Spinal cord (tissue), 10 donors: ENCODE measurements around the gene CEP290. TPM values are rescaled to one million over a fixed set of nuclear protein-coding genes. Genes with fewer than 3 reads are reported as not detected.

ENCODE experiments used
- DNase-seq, 6 donors: peaks; one replicate each; pipeline versions ENCODE4 v3.0.0 to v3.0.0-alpha.2; 2013 to 2015; ENCODE audit warnings: low spot score in 6 of 6, low read depth in 4 of 6
- H3K27ac ChIP-seq: one replicate; pipeline ENCODE4 v1.5.1; 2013; ENCODE audit warnings: low read depth, low read length, control low read depth
- H3K27me3 ChIP-seq: one replicate; pipeline ENCODE4 v1.6.1; 2013; ENCODE audit warnings: low read length; ENCODE audit not compliant: control insufficient read depth, insufficient read depth
- H3K36me3 ChIP-seq: one replicate; pipeline ENCODE4 v1.6.1; 2013; ENCODE audit warnings: low read length; ENCODE audit not compliant: control insufficient read depth, insufficient read depth
- H3K4me1 ChIP-seq: one replicate; pipeline ENCODE4 v1.6.1; 2013; ENCODE audit warnings: low read length; ENCODE audit not compliant: control insufficient read depth, insufficient read depth
- H3K4me3 ChIP-seq: one replicate; pipeline ENCODE4 v1.5.1; 2013; ENCODE audit warnings: low read depth, low read length, control low read depth
- H3K9me3 ChIP-seq: one replicate; pipeline ENCODE4 v1.6.1; 2013; ENCODE audit warnings: low read length; ENCODE audit not compliant: control insufficient read depth, insufficient read depth
- WGBS: methylation state at CpG from one replicate; pipeline ENCODE4 v1.1.5; 2013; ENCODE audit warnings: missing lambda C conversion rate; ENCODE audit not compliant: insufficient coverage; 5-methylcytosine and 5-hydroxymethylcytosine counted together
- polyA plus RNA-seq, 2 donors: library from polyadenylated mRNA; unstranded; fragments of 120-200 nt; gene quantifications; one replicate each; pipeline ENCODE4 v1.2.1, GENCODE V29; 2013; ENCODE audit not compliant: insufficient read length in 2 of 2
- total RNA-seq, 2 donors: library from RNA; depleted of rRNA in 1 of 2; stranded (reverse); fragments of 120-200 nt in 1 of 2; fragments of >200 nt in 1 of 2; gene quantifications; one replicate each; pipeline versions ENCODE4 v1.2.3 to v1.2.4, GENCODE V29; 2013 to 2014
- donor health status: healthy.

Gene CEP290
- total and polyA plus RNA-seq, 4 donors: 15.3 to 35.2 (median 23.9) TPM

DNA sequence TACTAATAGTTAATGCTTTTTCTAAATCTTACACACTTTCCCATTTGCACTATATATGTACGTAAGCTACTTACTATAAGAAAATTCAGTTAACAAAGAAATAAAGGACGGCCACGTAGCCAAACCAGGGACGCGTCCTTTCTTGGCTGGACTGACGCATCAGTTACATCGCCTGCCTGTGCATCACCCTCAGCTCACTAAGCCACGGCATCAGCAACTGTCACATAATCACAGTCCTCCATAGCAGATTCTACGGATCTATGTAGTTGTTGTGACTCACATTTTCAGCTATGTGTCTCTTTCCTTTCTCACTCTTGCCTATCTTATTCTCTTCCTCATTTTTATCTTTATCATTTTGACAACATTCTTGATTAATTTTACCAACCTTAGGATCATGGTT is 74.6 kb downstream of the CEP290 start:
- no peak overlapping the region for H3K4me3 ChIP-seq
- no peaks in the 10 kb centered on the region for H3K27me3 ChIP-seq
- H3K9me3 ChIP-seq: no peaks in the 10 kb centered on the region
- no peaks in the 10 kb centered on the region for H3K4me1 ChIP-seq
- no peak for DNase-seq
- no peaks in the 10 kb centered on the region for H3K36me3 ChIP-seq
- H3K27ac ChIP-seq: no peak overlapping the region
- WGBS: 98% methylated on average over 6 of the region's 9 CpGs

DNA sequence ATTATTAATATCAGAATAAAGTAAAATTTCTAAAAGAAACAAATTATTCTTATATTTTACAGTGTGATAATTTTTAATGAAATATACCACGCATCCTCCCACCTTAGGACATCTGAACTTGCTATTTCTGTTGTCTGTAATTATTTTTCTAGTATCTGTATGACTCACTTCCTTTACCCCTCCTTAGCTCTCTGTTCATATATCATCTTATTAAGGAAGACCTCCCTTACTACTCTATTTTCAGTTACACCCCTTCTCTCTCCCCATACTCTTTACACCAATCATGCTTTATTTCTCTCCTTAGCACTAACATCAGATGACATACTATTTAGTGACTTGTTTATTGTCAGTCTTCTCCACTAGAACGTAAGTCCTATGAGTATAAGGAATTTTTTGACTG is 78.5 kb downstream of the CEP290 start:
- no peak overlapping the region for H3K27ac ChIP-seq
- no peak overlapping the region for H3K4me3 ChIP-seq
- no peaks in the 10 kb centered on the region for H3K9me3 ChIP-seq
- H3K36me3 ChIP-seq: peaks cover 3% of the 10 kb centered on the region
- no peak for DNase-seq
- H3K27me3 ChIP-seq: no peaks in the 10 kb centered on the region
- no peaks in the 10 kb centered on the region for H3K4me1 ChIP-seq
- WGBS: no CpG with 5 or more reads among the region's 2 CpGs

DNA sequence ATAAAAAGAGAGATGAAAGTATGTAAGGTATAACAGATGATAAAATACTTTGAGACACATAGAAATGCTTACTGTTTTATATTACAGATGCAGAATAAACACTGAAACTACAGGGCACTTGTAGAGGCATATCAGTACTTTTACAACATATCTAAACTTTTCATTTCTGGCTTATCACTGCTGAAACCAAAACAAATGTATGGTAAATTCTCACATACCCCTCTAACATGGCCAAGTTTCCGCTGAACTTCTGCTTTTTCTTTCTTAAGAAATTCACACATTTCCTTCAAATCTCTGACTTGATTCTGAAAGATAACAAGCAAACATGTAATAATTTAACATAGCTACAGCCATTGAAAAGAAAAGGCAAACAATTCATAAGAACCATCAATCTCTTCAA is 79.4 kb downstream of the CEP290 start:
- H3K27ac ChIP-seq: no peak overlapping the region
- H3K27me3 ChIP-seq: no peaks in the 10 kb centered on the region
- H3K4me1 ChIP-seq: no peaks in the 10 kb centered on the region
- H3K36me3 ChIP-seq: peaks cover 3% of the 10 kb centered on the region
- H3K4me3 ChIP-seq: no peak overlapping the region
- no CpG with 5 or more reads among the region's 1 CpG for WGBS
- no peaks in the 10 kb centered on the region for H3K9me3 ChIP-seq
- no peak for DNase-seq

DNA sequence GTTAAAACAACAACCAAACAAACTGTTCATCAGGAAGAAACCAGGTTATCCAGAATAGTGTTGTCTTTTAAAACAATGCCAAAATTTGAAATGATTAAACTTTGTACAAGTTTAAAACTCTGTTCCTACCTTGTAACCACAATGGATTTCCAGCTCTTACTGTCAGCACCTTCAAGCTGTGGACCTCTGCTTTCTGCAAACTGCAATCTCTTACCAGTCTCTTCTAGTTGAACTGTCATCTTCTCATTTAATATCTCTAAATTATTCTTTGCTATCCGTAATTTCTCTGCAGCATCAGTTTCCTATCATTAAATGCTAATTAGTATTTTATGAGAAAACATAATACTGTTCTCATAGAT is 83.2 kb downstream of the CEP290 start:
- no CpG with 5 or more reads among the region's 1 CpG for WGBS
- DNase-seq: no peak
- no peaks in the 10 kb centered on the region for H3K9me3 ChIP-seq
- peaks cover 3% of the 10 kb centered on the region for H3K36me3 ChIP-seq
- no peak overlapping the region for H3K4me3 ChIP-seq
- H3K27ac ChIP-seq: no peak overlapping the region
- no peaks in the 10 kb centered on the region for H3K27me3 ChIP-seq
- H3K4me1 ChIP-seq: no peaks in the 10 kb centered on the region

DNA sequence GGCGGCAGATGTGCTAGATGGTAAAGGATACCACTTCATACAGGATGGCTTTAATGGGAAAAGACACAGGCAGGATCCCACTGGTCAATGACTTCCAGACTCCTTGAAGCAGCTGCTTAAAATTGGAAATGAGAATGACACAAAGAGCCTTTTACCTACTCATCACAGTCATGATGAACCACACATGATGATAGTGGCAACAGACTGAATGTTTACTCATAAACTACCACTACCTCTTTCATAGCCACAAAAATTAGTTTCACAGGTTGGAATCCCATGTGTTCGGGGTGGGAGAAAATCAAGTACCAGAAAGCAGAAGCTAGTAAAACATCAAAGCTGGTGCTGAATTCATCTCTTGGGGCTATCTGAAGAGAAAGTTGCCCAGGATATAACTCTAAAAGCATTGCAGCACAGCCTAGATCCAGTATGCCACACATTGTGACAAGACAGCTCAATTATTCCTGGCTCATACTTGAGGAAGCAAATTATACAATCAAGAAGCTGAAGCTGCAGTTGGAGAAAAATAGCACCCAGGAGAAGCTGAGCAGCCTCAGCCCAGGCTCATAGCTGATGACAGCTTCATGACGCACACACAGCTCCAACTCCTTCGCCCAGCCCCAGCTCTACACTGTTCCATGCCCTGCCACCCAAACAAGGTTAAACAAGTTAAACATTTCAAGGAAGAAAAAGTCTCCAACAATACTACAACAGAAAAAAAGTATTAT is 83.7 kb downstream of the CEP290 start:
- Histone ChIP-seq H3K27ac (no peak overlapping the region), H3K9me3 (no peaks in the 10 kb centered on the region), H3K27me3 (no peaks in the 10 kb centered on the region), H3K4me1 (no peaks in the 10 kb centered on the region), H3K36me3 (peaks cover 3% of the 10 kb centered on the region), H3K4me3 (no peak overlapping the region)
- 100% methylated on average over 2 of the region's 4 CpGs for WGBS
- peak in 1 of 6 donors; percentile 37 for DNase-seq

GRCh38 chr12:88056571-88056970 is 85.3 kb downstream of the CEP290 start:
- H3K27me3 ChIP-seq: no peaks in the 10 kb centered on the region
- no peak overlapping the region for H3K27ac ChIP-seq
- no peak for DNase-seq
- H3K36me3 ChIP-seq: peaks cover 3% of the 10 kb centered on the region
- H3K4me1 ChIP-seq: no peaks in the 10 kb centered on the region
- H3K9me3 ChIP-seq: no peaks in the 10 kb centered on the region
- H3K4me3 ChIP-seq: no peak overlapping the region
- 60% methylated on average over 1 of the region's 2 CpGs for WGBS

GRCh38 chr12:88052686-88053085 is 89.2 kb downstream of the CEP290 start:
- no peak overlapping the region for H3K4me3 ChIP-seq
- peak in 2 of 6 donors; percentile 45 to 63 for DNase-seq
- H3K4me1 ChIP-seq: no peaks in the 10 kb centered on the region
- no peaks in the 10 kb centered on the region for H3K27me3 ChIP-seq
- WGBS: no CpG with 5 or more reads among the region's 1 CpG
- H3K9me3 ChIP-seq: no peaks in the 10 kb centered on the region
- no peak overlapping the region for H3K27ac ChIP-seq
- peaks cover 3% of the 10 kb centered on the region for H3K36me3 ChIP-seq

GRCh38 chr12:88044035-88044434 is 97.9 kb downstream of the CEP290 start:
- no peaks in the 10 kb centered on the region for H3K36me3 ChIP-seq

GRCh38 chr12:88037770-88038169 is 104.1 kb downstream of the CEP290 start:
- Histone ChIP-seq H3K9me3 (no peaks in the 10 kb centered on the region), H3K27ac (no peak overlapping the region), H3K27me3 (no peaks in the 10 kb centered on the region), H3K36me3 (no peaks in the 10 kb centered on the region), H3K4me3 (no peak overlapping the region), H3K4me1 (no peaks in the 10 kb centered on the region)
- no peak for DNase-seq
- no CpG with 5 or more reads among the region's 1 CpG for WGBS

More at GRCh38 chr12:88044035-88044434, 97.9 kb downstream of the CEP290 start:
- no peak for DNase-seq
- Histone ChIP-seq H3K4me3 (no peak overlapping the region), H3K4me1 (no peaks in the 10 kb centered on the region), H3K9me3 (no peaks in the 10 kb centered on the region), H3K27ac (no peak overlapping the region), H3K27me3 (no peaks in the 10 kb centered on the region)
- WGBS: 100% methylated on average over 5 of the region's 5 CpGs

DNA sequence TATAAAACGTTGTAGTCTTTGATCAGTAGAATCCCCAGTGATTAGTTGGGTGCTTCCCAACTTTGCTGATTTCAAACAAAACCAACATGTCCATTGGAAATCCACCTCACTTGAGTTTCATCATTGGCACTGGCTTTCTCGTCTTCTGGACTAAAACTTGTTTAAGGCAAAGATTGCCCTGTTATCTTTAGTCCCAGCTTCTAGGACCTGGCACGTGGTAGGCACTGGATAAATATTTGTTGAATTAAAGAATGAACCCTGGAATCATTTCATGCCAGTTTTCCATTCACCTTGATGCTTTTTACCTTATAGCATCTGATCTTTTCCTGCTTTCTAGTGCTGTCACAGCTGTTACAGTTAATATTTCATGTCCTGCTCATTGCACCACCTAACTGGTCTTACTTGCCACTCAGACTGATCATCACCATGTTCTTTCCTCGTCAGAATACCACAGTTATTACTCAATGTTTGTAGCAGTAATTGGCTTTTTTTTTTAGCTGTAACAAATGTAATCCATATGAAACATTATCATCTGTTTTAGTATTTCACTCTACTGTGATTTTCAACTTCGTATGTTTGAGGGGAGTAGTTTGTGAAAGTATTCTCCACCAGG is 105.4 kb downstream of the CEP290 start:
- no peaks in the 10 kb centered on the region for H3K36me3 ChIP-seq
- peak in 1 of 6 donors; percentile 5 for DNase-seq
- peak overlapping the region; percentile 82 for H3K4me3 ChIP-seq
- no peaks in the 10 kb centered on the region for H3K4me1 ChIP-seq
- H3K27me3 ChIP-seq: no peaks in the 10 kb centered on the region
- no peaks in the 10 kb centered on the region for H3K9me3 ChIP-seq
- no CpG with 5 or more reads among the region's 5 CpGs for WGBS
- H3K27ac ChIP-seq: no peak overlapping the region
